DMS153 (cell line): ENCODE data around the gene KAT6B.
"Not testable (repeated sequence)": the region's sequence is repeated elsewhere in the genome, so short reads cannot be mapped to it uniquely, and the experiment has no call there.

Experiments
- DNase-seq: peaks from one replicate; lab custom pipeline; 2025; lab: John Stamatoyannopoulos, UW

Gene KAT6B

DNA sequence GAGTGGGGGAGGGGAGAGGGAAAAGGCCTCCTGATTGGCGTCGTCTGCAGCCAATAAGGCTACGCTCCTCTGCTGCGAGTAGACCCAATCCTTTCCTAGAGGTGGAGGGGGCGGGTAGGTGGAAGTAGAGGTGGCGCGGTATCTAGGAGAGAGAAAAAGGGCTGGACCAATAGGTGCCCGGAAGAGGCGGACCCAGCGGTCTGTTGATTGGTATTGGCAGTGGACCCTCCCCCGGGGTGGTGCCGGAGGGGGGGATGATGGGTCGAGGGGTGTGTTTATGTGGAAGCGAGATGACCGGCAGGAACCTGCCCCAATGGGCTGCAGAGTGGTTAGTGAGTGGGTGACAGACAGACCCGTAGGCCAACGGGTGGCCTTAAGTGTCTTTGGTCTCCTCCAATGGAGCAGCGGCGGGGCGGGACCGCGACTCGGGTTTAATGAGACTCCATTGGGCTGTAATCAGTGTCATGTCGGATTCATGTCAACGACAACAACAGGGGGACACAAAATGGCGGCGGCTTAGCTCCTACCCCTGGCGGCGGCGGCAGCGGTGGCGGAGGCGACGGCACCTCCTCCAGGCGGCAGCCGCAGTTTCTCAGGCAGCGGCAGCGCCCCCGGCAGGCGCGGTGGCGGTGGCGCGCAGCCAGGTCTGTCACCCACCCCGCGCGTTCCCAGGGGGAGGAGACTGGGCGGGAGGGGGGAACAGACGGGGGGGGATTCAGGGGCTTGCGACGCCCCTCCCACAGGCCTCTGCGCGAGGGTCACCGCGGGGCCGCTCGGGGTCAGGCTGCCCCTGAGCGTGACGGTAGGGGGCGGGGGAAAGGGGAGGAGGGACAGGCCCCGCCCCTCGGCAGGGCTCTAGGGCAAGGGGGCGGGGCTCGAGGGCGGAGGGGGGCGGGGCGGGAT lies at the start of gene KAT6B:
Gene KAT6B, plus strand, starts transcription at position 459 of the 903 bp plus-strand sequence. CDS start 16,258 bp downstream, outside the sequence.
- DNase-seq: peak; percentile 100

DNA sequence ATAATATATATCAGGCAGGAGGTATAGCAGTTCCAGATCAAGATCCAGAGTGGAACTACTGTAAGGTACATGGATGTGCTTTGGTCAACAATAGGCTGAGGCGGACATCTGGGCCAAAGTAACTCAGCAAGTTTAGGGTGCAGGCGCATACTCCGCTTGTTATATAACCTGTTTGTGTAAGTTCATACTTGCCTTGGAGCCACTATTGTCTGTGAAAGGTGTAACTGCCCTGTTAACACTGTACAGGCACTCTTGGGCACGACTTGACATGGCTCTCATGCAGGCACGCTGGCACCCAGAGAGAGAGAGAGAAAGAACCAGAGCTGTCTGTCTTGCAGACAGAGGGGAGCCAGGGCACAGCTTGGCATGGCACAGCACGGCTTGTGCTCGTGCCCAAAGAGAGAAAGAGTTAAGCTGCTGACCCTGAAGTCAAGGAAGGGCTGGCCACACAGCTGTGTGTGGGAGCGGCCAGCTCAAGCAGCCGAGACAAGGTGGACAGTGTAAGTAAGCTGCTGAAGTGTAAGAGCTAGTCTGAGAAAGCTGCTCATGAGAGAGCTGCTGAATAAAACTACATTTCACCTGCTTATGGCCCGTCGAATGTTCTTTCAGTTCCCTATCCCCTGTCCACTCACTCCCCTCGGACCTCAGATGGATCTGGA lies 47.8 kb upstream of the KAT6B start:
- no peak for DNase-seq

DNA sequence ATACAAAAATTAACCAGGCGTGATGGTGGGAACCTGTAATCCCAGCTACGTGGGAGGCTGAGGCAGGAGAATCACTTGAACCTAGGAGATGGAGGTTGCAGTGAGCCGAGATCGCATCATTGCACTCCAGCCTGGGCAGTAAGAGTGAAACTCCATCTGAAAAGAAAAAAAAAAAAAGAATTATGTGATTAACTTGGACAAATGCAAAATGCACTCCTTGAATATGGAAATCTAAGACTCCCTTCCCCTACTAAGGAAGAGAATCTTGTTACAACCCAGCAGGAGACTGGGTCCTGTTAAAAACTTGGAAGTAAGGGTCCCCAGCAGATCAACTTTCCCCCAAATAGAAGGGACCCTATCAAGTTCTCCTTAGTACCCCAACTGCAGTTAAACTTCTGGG lies 44.5 kb upstream of the KAT6B start:
- DNase-seq: not testable (repeated sequence)

DNA sequence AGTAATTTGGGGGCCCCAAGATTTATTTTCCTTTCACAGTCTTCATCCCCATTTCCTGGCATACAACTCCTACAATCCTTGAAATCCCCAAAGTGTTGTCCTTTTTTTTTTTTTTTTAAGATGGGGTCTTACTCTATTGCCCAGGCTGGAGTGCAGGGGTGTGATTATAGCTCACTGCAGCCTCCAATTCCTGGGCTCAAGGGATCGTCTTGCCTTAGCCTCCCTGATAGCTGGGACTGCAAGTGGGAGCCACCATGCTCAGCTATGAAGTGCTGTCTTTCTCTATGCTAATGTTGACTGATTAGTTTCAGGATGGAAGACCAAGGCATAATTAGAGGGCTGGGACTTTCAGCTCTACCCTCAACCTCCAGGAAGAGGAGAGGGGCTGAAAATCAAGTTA lies 41.9 kb upstream of the KAT6B start:
- no peak for DNase-seq

DNA sequence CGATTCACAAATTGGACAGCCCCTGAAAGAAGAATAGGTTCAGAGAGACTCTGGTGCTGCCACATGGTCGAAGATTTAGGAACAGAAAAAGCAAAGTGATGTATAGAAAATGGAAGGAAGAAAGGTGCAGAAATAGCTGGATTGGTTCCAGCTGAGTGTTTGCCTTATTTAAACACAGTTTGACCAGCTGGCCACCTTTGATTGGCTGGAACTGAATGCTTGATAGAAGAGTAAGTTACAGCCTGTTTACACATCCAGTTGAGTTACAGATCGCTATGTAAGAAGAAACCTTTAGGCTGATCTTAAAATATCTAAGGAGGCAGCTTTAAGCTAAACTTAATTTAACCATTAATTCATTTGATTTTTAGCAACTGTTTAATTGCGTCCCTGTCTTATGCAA lies 40.3 kb upstream of the KAT6B start:
- DNase-seq: peak; percentile 56

DNA sequence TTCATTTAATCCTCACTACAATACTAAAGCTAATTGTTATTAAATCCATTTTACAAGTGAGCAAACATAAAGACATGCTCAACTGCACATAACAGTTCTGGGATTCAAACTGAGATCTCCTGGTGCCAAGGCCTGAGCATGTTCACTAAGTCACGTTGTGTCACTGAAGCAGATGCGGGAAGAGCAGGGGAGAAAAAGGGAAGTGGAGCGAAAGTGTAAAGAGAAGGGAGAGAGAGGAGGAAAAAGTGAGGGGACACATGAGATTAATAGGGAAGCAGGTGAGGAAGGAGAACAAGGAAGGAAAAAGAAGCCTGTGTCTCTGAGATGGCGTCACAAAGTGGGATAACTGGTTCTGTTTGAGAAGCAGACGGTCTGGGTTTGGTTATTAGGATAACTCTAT lies 38.9 kb upstream of the KAT6B start:
- no peak for DNase-seq

DNA sequence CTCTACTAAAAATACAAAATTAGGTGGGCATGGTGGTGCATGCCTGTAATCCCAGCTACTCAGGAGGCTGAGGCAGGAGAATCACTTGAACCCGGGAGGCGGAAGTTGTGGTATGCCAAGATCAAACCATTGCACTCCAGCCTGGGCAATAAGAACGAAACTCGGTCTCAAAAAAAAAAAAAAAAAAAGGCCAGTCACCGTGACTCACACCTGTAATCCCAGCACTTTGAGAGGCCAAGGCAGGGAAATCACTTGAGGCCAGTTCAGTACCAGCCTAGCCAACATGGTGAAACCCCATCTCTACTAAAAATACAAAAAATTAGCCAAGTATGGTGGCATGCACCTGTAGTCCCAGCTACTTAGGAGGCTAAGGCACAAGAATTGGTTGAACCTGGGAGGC lies 34.4 kb upstream of the KAT6B start:
- DNase-seq: not testable (repeated sequence)

DNA sequence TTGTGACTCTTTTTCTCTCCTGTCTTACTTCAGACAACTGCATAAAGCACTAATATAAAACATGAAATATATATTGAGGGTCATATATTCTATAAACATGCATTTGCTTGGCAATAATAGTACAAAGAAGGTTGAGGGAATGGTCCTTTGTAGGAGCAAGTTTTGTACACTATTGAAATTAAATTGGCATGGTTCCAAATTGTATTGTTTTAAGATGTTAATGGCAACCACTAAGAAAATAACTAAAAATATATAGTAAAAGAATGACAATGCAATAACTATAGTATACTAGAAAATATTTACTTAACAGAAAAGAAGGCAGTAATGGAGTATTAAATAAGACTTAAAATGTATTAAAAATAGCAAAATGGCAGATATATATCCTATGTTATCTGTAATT lies 33.7 kb upstream of the KAT6B start:
- DNase-seq: no peak

DNA sequence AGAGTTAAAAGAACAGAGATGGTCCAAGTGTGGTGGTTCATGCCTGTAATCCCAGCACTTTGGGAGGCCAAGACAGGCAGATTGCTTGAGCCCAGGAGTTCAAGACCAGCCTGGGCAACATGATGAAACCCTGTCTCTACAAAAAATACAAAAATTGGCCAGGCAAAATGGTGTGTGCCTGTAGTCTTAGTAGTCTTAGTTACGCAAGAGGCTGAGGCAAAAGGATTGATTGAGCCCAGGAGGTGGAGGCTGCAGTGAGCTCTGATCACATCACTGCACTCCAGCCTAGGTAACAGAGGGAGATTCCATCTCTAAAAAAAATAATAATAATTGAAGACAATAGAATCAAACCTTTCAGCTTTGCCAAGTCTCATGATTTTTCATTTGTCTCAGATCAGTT lies 33.2 kb upstream of the KAT6B start:
- DNase-seq: not testable (repeated sequence)

DNA sequence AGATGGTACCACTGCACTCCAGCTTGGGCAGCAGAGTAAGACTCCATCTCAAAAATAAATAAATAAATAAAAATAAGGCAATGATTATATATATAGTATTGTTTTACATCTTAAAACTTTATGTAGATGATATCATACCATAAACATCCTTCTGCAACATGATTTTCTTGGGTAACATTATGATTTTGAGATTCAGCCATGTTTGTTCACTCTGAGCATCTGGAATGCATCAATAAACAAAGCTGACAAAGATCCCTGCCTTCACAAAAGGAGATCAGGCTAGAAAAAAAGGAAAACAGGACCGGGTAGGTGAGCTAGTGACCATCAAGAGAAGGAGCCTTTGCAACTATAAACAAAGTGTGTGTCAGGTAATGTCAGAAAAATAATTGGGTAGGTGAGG lies 31.9 kb upstream of the KAT6B start:
- no peak for DNase-seq

DNA sequence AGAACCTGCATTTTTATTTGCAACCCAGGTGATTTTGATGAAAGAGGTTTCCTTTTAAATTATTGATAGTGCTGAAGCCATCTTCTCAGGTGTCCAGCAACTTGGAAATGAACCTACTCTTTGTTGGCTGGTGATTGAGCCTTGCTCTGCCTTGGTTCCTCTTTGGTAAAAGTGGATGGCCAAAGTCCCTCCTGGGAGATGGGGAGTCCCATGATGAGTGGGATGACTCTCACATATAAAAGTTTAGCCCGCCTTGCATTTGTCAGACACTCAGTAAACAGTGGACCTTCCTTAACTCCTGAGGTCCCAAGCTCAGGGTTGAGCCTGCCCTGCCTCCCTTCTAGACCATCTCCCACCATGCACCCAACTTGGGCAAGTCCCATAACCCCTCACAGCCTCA lies 28.9 kb upstream of the KAT6B start:
- DNase-seq: no peak

DNA sequence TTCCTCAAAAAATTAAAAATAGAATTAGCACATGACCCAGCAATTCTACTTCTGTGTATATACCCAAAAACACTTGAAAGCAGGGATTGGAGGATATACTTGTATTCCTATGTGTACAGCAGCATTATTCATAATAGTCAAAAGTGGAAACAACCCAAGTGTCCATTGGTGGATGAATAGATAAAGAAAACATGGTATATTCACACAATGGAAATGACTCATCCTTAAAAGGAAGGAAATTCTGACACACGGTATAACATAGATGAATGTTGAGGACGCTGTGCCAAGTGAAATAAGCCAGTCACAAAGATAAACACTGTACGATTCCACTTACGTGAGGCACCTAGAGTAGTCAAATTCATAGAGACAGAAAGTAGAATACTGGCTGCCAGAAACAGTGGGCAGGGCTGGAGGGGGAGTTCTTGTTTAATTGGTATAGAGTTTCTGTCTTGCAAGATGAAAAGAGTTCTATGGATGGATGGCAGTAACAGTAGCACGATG lies 26.6 kb upstream of the KAT6B start:
- peak; percentile 66 for DNase-seq

DNA sequence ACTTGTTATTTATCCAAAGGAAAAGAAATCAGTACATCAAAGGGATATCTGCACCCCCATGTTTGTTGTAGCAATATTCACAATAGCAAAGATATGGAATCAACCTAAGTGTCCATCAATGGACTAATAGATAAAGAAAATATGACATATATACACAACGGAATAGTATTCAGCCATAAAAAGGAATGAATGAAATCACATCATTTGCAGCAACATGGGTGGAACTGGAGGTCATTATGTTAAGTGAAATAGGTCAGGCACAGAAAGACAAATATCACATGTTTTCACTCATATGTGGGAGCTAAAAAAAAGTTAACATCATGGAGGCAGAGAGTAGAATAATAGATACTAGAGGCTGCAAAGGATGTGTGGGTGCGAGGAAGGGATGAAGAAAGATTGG lies 25.0 kb upstream of the KAT6B start:
- DNase-seq: no peak

DNA sequence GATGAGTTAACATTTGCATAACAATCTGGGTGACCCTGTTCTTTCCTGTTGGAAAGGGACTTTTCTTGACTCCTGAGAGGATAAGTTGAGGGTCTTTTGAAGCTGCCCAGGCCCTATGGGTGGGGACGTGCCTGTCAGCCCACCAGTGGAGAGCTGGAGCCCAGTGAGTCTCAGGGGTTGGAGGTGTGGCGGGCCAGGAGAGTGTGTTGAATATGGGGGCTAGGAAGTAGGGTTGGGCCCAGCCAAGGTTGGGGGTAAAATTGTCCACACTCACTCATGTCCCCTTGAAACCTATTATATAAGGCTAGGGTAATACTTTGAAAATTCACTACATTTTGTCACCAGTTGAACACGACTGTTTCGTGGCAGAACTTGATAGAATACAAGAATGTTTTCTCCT lies 17.9 kb upstream of the KAT6B start:
- DNase-seq: no peak

DNA sequence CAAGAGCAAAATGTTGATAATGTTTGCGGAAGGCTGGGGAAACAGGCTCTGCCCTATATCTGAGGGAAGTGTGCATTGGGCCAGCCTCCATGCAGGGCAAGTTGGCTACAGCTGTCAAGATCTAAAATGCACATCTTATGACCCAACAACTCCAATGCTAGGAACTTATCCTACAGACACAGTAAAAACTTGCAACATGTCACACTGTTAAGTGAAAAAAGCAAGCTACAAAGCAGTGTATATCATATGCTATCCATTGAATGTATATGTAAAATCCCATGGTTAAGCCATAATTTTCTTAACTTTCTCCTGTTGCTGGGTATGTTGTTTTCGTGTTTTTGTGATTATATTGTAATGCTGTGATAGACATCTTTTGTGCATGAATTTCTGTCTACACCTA lies 16.3 kb upstream of the KAT6B start:
- DNase-seq: no peak

DNA sequence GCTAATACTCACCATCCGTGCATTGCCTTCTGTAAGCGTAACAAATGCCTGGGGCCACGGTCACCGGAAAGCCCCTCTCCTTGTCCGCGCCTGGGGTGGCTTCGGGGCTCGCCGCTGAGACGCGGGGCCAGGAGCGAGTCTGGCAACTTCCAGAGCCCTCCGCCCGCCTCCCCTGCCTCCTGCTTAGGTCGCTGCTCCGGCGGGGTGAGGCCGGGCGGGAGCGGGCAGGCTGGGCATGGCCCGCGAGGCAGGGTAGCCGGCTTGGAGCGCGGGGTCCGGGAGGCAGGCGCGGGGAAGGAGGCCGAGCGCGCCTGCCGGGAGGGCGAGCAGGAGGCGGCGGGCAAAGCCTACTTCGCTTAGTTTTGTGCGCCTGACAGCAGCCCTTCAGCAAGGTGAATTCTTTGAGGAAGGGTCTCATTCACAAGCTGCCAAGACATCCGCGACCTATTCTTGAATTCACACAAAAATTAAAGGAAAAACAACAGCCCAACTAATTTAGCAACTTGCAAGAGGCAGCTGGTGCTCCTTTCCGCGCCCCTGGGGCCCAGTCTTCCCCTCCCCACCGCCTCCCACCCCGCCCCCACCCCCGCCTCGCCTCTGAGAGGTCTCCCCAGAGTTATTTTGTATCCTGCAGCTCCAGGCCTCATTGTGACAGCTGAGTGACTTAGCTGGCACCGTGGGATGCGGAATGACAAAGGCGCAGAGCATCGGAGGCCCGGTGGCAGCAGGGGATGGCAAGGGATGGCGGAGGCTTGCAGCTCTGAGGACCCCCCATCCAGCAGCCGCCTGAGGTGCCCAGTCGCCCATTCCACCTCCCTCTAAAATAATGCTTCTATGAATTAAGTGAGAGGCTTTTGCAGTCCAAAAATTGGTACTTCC lies 12.8 kb upstream of the KAT6B start:
- no peak for DNase-seq

DNA sequence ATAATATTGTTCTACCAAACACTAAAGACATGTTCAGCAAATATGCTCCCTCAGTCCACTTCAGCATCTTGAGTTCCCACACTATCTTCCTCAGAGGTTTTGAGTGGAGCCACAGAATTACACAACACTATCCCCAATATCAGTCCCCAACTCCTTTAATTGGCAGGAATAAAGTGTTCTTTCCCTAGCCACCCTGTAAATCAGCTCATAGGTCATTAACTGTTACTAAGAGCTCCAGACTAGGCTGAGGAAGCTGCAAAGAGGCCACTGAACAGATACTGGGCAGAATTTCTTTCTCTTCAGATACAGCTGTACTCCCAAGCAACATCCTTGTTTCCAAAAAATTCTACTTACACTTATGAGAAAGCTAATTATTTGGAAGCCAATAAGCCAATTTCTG lies 11.6 kb upstream of the KAT6B start:
- DNase-seq: no peak

DNA sequence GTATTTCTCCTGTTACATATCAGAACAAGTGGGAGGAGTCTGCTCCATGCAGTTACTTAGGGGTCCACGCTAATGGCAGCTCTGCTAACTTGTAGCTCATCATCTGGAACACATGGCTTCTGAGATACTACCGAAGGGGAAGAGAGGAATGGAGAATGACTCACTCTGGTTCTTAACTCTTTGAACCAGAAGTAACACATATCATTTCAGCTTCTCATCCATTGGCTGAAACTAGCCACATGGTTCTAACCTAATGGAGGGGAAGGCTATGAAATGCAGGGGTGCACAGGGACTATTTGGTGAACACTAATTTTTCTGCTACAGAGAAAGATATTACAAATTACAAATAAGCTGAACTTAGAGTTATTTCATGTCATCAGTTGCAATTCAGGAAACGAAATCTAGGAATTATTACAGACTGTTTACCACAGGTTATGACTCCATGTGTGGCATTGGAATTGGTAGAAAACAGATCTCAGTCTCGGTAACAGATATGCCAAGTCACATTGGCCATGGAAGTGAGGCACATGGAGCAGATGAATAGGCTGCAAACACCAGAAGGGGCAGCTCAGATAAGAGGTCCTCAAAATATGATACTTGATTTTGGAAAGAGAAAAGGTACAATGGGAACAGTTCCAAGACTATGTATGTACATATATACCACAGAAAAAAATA lies 9.4 kb upstream of the KAT6B start:
- no peak for DNase-seq

DNA sequence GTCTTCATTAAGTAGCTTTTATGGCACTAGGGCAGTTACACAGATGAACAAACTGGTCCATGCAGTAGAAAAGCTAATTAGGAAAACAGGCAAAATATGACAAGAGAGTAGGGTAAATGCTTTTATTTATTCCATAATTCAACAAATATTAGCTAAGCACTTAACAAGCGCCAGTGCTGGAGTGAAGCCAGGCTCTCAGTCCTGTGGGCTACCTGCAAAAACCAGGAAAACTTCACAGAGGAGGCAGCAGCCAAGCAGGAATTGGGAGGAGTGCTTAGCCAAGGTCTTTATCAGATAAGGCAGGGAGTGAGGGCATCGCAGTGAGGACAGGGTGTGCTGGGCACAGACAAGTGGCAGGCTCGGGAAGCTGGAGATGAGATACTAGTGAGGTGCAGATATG lies 4.9 kb upstream of the KAT6B start:
- DNase-seq: peak; percentile 95

DNA sequence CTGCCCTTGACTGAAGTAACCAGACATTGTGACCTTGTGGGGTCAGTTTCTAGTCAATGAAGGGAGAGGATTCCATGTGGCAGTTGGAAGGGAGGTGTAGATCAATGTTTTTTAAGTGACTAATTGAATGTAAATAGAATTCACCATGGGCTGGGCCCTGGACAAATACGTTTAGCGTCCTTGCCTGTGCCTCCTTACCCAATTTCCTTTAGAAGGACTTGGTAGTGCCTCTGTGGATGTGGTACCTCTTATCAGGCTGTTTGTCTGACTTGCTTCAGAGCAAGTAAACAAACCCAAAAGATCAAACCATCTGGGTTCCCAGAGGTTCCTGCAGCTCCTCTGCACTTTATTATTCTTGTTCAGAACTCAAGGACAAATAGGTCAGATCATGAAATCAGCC lies 4.3 kb upstream of the KAT6B start:
- DNase-seq: no peak

DNA sequence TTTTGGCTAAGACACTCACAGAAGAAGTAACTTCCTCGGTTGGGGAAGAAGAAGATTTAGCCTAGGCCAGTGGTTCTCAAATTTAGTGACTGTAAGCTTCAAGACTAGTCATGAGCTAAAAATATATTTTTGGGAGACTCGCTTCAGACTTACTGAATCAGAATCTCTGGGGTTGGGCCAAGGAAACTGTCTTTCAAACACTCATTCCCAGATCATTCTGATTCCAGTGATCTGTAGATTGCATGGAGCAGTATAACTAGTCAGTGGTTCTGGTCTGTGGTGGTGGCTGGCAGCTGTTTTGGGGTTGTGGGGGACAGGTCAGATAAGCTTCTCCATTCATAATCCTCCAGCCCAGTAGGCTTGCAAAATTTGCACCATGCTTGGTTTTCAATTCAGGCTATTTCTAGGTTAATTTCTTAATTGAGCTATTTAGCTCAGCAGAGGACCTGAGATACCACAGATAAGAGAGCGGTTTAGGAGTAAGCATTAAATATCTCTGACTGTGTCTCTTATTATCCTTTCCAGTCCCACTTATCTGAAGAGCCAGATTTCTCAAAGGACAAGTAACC lies 3.8 kb upstream of the KAT6B start:
- no peak for DNase-seq
